Right kidney (tissue), 9 donors: Measurements from ENCODE around the gene P4HA3.
"Not testable (repeated sequence)": the region's sequence is repeated elsewhere in the genome, so short reads cannot be mapped to it uniquely, and the experiment has no call there.

Experiments
- DNase-seq: peaks from one replicate; pipeline ENCODE4 v3.0.0-alpha.2; 2016
- long read RNA-seq, 8 donors: transcript quantifications; one replicate each; lab custom pipeline, GENCODE V29; 2026

Gene P4HA3
- long read RNA-seq, donor 1, partial matches to known transcripts, result 54 of 54 reads
- long read RNA-seq, donor 1, other reads (novel, unspliced or antisense), result 0 of 54 reads
- long read RNA-seq, donor 2, result 0 reads
- long read RNA-seq, donor 3, partial matches to known transcripts, result 0 of 1 reads
- long read RNA-seq, donor 3, other reads (novel, unspliced or antisense), result 0 of 1 reads
- long read RNA-seq, donor 4, result 0 reads
- long read RNA-seq, donor 5, partial matches to known transcripts, result 67 of 73 reads
- long read RNA-seq, donor 5, other reads (novel, unspliced or antisense), result 6 of 73 reads
- long read RNA-seq, donor 6, result 0 reads
- long read RNA-seq, donor 7, partial matches to known transcripts, result 10 of 19 reads
- long read RNA-seq, donor 7, other reads (novel, unspliced or antisense), result 9 of 19 reads
- long read RNA-seq, donor 8, partial matches to known transcripts, result 0 of 1 reads
- long read RNA-seq, donor 8, other reads (novel, unspliced or antisense), result 0 of 1 reads

GRCh38 chr11:74311352-74311926 is at the start of gene P4HA3:
P4HA3 (minus strand) TSS chr11:74311640; CDS start chr11:74311611, 29 bp downstream.
- peak; percentile 54 for DNase-seq

- DNase-seq, result no peak
Observed at GRCh38 chr11:74357449-74357848, 46.0 kb upstream of the P4HA3 start.

DNA sequence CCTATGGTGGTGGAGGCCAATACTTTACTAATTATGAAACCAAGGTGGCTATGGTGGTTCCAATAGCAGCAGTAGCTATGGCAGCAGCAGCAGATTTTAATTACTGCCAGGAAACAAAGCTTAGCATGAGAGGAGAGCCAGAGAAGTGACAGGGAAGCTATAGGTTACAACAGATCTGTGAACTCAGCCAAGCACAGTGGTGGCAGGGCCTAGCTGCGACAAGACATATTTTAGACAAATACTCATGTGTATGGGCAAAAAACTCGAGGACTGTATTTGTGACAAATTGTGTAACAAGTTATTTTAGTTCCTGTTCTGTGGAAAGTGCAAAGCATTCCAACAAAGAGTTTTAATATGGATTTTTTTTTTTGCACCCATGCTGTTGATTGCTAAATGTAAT is 44.2 kb upstream of the P4HA3 start:
- DNase-seq, result no peak

GRCh38 chr11:74354036-74354435 is 42.6 kb upstream of the P4HA3 start:
- DNase-seq, result no peak

DNA sequence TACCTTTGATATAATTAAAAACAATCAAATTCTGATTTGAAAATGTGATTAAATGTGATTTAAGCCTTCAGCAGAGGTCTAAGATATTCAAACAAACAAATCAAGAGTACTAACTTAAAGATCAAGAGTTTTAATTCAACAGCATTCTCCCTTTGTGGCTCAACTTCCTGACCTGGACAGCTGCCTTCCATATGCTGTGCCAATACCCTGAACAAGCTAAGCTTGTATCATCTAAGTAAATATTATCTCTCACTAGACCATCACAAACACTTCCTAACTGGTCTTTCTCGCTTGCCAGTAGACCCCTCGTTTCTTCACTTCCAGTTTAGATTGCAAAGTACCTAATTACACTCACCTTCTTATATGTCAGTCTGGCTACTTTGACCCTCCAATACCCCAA is 35.9 kb upstream of the P4HA3 start:
- no peak for DNase-seq

DNA sequence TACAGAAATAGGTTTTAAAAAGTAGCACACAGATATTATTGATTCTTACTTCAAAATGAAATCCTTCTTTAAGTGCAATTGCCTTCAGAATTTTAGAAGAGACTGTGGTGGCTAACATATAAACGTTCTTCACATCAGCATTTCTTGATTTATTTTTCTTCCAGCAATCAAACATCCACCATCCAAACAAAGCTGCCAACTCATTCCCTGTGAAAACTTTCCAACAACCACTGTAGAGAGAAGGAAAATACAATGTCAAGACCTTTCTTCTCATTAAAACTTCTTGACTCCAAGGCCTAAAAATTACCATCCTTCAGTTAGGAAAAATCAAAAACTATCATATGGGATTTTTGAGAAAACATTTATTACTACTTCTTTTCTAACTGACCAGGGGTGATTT is 34.0 kb upstream of the P4HA3 start:
- DNase-seq, result no peak

DNA sequence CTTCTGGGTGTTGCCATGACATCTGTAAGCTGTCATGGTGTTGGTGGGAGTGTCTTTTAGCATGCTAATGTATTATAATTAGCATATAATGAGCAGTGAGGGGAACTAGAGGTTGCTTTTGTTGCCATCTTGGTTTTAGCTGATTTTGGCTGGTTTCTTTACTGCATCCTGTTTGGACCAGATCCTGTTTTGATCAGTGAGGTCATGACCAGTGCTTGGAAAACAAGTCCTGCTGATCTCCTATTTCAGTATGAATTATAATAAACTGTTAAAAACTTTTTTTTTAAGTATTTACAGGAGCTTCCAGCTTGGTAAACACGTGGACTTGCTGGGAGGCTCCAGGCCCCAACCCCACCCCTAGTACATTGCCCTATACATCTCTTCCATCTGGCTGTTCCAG is 30.5 kb upstream of the P4HA3 start:
- no peak for DNase-seq

DNA sequence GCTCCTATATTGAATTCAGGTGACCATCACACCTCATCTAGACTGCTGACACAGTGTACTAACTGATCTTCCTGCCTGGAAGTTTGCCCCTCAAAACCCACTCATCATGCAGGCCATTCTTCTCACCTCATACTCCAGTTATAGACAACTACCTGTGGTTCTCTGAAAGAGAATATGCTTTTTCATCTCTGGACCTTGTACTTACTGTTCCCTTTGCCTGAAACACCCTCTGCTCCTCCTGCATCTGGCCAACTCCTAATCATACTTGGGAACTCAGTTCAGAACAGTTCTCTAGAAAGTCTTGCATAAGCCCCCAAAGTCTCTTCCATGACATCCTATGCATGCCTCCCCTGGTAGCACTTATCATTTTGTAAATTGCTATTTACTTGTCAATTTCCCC is 28.2 kb upstream of the P4HA3 start:
- DNase-seq, result no peak

DNA sequence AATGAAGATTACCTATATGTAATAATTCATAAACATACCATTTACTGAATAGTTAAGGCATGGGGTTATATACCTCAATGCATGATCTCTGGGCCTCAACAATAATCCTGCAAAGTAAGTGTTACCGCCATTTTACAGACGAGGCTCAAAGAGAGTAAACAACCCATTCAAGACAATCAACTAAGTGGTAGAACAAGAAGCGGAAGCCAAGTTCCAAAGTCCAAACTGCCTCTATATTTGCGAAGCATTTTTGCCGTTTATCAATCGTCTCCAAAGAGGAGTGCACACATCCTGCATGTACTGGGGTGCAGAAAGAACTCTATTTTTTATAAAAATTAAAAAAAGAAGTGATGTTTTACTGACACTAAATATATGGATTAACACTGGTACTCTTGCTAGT is 27.5 kb upstream of the P4HA3 start:
- no peak for DNase-seq

- DNase-seq, result no peak
Observed at GRCh38 chr11:74333193-74333592, 21.8 kb upstream of the P4HA3 start.

- DNase-seq, result no peak
Observed at GRCh38 chr11:74332291-74332690, 20.9 kb upstream of the P4HA3 start.

- DNase-seq, result not testable (repeated sequence)
Observed at GRCh38 chr11:74331000-74331399, 19.6 kb upstream of the P4HA3 start.

GRCh38 chr11:74330075-74330858 is 18.8 kb upstream of the P4HA3 start:
- no peak for DNase-seq

- no peak for DNase-seq
Observed at GRCh38 chr11:74327076-74327475, 15.6 kb upstream of the P4HA3 start.

DNA sequence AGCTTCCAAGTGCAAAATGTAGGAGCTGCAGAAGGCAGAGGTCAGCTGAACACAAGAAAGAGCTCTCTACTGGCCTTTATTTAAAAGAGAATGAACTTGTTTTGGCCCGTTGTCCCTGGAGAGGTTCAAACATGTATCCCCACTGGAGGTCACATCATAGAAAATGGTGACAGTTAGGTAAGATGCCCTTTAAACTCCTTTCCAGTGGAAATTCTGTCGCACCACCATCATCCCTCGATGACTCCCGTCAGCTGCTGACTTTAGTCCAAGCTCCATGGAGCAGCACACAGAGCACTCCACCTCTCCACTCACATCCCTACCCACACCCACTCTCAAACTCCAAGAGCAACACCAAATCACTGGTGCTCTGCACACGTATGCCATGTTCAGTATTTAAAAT is 15.2 kb upstream of the P4HA3 start:
- no peak for DNase-seq

DNA sequence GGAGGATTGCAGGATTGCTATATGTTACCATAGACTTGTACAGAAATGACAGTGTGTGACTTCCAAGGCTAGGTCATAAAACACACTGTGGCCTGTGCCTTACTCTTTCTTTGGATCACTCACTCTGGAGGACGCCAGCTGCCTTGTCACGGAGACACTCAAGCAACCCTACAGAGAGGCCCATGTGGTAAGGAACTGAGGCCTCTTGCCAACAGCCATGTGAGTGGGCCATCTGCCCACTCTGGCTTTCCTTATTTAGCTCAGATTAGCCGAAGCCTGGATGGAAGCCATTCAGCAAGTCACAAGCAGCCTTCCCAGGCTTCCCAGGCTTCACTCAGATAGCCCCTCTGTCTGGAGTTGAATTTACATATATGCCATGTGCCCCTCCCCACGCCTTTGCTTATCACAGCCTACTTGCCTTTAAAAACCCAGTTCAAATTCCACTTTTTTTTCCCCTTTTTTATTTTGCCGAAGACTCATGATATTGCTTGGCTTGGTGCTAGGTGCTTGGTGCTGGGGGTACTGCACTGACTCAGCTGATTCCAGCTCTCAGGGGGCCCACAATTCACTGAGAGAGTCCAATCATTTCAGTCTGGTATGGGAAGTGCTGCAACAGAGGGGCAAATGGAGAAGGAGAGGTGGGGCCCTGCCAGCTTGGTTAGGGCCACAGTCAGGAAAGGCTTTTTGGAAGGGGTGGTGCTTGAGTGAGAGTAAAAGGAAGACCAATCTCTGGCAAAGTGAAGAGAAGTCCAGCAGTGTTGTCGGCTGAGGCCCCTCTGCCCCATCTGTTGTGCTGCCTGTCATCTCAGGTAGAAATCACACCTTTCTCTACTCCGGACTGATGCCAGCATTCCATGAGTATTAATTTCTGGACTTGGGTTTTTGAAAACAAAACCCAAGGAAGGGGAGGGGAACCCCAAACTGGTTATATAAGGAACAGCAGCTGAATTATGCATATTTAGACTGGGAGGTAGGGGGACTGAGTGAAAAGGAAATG is 14.5 kb upstream of the P4HA3 start:
- DNase-seq, result no peak

DNA sequence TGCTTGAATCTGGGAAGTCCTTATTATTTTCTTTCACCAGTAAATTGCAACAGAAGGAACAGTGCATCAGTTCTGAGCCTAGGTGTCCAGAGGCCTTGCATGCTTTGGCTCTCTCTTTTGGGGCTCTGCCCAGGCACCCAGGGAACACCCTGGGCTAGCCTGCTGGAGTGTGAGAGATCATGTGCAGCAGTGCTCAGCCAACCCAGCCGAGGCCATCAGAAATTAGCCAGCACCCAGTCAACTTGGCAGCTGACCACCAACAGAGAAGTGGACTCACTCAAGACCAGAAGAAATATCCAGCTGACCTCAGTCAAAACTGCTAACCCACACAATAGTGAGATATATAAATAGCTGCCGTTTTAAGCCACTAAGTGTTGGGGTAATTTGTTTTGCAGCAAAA is 11.2 kb upstream of the P4HA3 start:
- DNase-seq, result no peak

- DNase-seq, result no peak
Observed at GRCh38 chr11:74321487-74322188, 10.2 kb upstream of the P4HA3 start.

DNA sequence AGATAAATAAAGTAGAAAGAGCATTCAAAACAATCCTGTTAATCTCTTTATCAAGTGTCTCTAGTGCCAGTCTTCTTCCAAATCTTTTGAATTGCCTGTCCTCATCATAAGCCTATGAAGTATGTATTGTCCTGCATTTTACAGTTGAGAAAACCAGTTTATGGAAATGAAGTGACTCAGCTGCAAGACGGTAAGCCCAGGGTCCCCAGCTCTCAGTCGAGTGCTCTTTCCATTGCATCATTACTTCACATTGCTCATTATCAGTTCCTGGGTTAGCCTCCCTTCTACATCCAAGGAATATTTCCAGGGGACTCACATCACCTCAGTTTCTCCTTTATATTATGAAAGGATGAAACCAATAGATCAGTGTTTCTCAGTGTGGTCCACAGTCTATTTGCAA is 9.1 kb upstream of the P4HA3 start:
- no peak for DNase-seq

- no peak for DNase-seq
Observed at GRCh38 chr11:74319139-74319816, 7.8 kb upstream of the P4HA3 start.
